Measurements from ENCODE around the gene C1QTNF1. TPM values are rescaled to one million over a fixed set of nuclear protein-coding genes. Genes with fewer than 3 reads are reported as not detected.
"Not testable (repeated sequence)": the region's sequence is repeated elsewhere in the genome, so short reads cannot be mapped to it uniquely, and the experiment has no call there.

Gene C1QTNF1
- total RNA-seq, 4 donors from 2014 or later, result 15.7 to 38.1 (median 23.5) TPM

- WGBS, result 90% methylated on average over 6 of the region's 6 CpGs
- Histone ChIP-seq H3K36me3 (peaks cover 13% of the 10 kb centered on the region), H3K4me3 (no peak overlapping the region), H3K27me3 (no peaks in the 10 kb centered on the region), H3K4me1 (peaks cover 23% of the 10 kb centered on the region), H3K27ac (peak overlapping the region; percentile 80), H3K9me3 (no peaks in the 10 kb centered on the region)
- TF ChIP-seq EP300 (IDR thresholded peaks at IDR 0.05) (no peak), POLR2A (IDR thresholded peaks at IDR 0.05) (no peak), POLR2AphosphoS5 (IDR thresholded peaks at IDR 0.05) (no peak)
- TF ChIP-seq, protein P1, sequence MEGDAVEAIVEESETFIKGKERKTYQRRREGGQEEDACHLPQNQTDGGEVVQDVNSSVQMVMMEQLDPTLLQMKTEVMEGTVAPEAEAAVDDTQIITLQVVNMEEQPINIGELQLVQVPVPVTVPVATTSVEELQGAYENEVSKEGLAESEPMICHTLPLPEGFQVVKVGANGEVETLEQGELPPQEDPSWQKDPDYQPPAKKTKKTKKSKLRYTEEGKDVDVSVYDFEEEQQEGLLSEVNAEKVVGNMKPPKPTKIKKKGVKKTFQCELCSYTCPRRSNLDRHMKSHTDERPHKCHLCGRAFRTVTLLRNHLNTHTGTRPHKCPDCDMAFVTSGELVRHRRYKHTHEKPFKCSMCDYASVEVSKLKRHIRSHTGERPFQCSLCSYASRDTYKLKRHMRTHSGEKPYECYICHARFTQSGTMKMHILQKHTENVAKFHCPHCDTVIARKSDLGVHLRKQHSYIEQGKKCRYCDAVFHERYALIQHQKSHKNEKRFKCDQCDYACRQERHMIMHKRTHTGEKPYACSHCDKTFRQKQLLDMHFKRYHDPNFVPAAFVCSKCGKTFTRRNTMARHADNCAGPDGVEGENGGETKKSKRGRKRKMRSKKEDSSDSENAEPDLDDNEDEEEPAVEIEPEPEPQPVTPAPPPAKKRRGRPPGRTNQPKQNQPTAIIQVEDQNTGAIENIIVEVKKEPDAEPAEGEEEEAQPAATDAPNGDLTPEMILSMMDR (IDR thresholded peaks at IDR 0.05), result no peak
- no peak for DNase-seq (ENCODE audit: low spot score in 2 of 2)
Observed at GRCh38 chr17:79073706-79074088, 49.7 kb downstream of the C1QTNF1 start.

- Histone ChIP-seq H3K4me1 (peaks cover 23% of the 10 kb centered on the region), H3K36me3 (peaks cover 18% of the 10 kb centered on the region), H3K4me3 (peak overlapping the region; percentile 87), H3K27ac (peak overlapping the region; percentile 80)
- 57% methylated on average over 22 of the region's 22 CpGs for WGBS
- not testable (repeated sequence) for H3K27me3 ChIP-seq; DNase-seq (ENCODE audit: low spot score in 2 of 2); H3K9me3 ChIP-seq
Observed at GRCh38 chr17:79074121-79074648, 50.2 kb downstream of the C1QTNF1 start.

- Histone ChIP-seq H3K4me3 (peak within 1 kb of the TSS; percentile 87), H3K4me1 (peaks cover 23% of the 10 kb centered on the region), H3K36me3 (peaks cover 24% of the 10 kb centered on the region), H3K27me3 (no peaks in the 10 kb centered on the region), H3K9me3 (no peaks in the 10 kb centered on the region), H3K27ac (peak within 1 kb of the TSS; percentile 80)
- peak; percentile 95 to 96 for DNase-seq (ENCODE audit: low spot score in 2 of 2)
- TF ChIP-seq POLR2A (IDR thresholded peaks at IDR 0.05) (peak in 1 of 2 donors; percentile 38), POLR2AphosphoS5 (IDR thresholded peaks at IDR 0.05) (no peak)
- 1% methylated on average over 71 of the region's 106 CpGs for WGBS
Observed at GRCh38 chr17:79074649-79075445, 50.9 kb downstream of the C1QTNF1 start, which contains the start of gene ENGASE. ENGASE (plus strand) TSS chr17:79074824; CDS start chr17:79074945, 121 bp downstream.

DNA sequence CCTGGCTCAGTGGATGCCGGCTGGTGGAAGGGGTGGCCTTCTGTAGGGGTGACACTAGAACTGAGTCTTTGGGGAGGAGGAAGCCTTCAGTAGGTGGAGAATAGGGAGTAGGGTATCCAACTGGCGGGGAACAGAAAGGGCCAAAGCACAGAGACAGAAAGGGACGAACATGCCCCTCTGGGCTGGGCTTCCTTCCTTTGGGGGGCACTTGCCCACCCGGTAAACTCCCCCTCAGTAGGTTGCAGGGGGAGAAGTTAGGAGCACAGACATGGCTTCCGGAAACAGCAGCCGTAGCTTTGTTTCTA, 51.4 kb downstream of the C1QTNF1 start:
- Histone ChIP-seq H3K4me1 (peaks cover 23% of the 10 kb centered on the region), H3K36me3 (peaks cover 30% of the 10 kb centered on the region), H3K4me3 (peak overlapping the region; percentile 87), H3K27me3 (no peaks in the 10 kb centered on the region), H3K27ac (peak overlapping the region; percentile 80), H3K9me3 (no peaks in the 10 kb centered on the region)
- DNase-seq (ENCODE audit: low spot score in 2 of 2), result no peak
- 6% methylated on average over 6 of the region's 6 CpGs for WGBS
- TF ChIP-seq EP300 (IDR thresholded peaks at IDR 0.05) (no peak), POLR2AphosphoS5 (IDR thresholded peaks at IDR 0.05) (no peak), POLR2A (IDR thresholded peaks at IDR 0.05) (no peak)
- TF ChIP-seq, protein P1 (IDR thresholded peaks at IDR 0.05), result no peak

- Histone ChIP-seq H3K27ac (no peak overlapping the region), H3K36me3 (peaks cover 35% of the 10 kb centered on the region), H3K27me3 (no peaks in the 10 kb centered on the region), H3K9me3 (no peaks in the 10 kb centered on the region), H3K4me1 (peaks cover 23% of the 10 kb centered on the region), H3K4me3 (peak overlapping the region; percentile 87)
- TF ChIP-seq POLR2AphosphoS5 (IDR thresholded peaks at IDR 0.05), result no peak
- no peak for TF ChIP-seq POLR2A (IDR thresholded peaks at IDR 0.05)
- TF ChIP-seq EP300 (IDR thresholded peaks at IDR 0.05), result no peak
- TF ChIP-seq, protein P1 (IDR thresholded peaks at IDR 0.05), result no peak
- DNase-seq (ENCODE audit: low spot score in 2 of 2), result no peak
- 72% methylated on average over 9 of the region's 9 CpGs for WGBS
Observed at GRCh38 chr17:79075861-79076406, 52.0 kb downstream of the C1QTNF1 start.

DNA sequence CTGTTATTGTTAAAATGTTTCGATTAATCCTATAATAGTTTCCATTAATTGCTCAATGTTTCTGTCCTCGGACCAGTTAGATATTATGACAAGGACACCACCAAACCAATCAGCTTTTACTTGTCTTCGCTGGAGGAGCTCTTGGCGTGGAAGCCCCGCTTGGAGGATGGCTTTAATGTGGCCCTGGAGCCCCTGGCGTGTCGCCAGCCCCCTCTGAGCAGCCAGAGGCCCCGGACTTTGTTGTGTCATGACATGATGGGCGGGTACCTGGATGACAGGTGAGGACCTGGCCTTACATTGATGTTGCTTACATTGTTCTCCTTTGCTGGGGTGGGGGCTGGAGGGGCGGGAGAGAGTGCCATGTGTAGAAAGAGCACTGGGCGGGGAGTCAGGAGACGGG, 53.6 kb downstream of the C1QTNF1 start:
- TF ChIP-seq, protein P1 (IDR thresholded peaks at IDR 0.05), result no peak
- TF ChIP-seq POLR2AphosphoS5 (IDR thresholded peaks at IDR 0.05), result no peak
- TF ChIP-seq EP300 (IDR thresholded peaks at IDR 0.05), result no peak
- TF ChIP-seq POLR2A (IDR thresholded peaks at IDR 0.05), result no peak
- no peak for DNase-seq (ENCODE audit: low spot score in 2 of 2)
- Histone ChIP-seq H3K4me3 (no peak overlapping the region), H3K9me3 (no peaks in the 10 kb centered on the region), H3K27me3 (no peaks in the 10 kb centered on the region), H3K27ac (no peak overlapping the region), H3K4me1 (peaks cover 23% of the 10 kb centered on the region), H3K36me3 (peaks cover 50% of the 10 kb centered on the region)
- WGBS, result 80% methylated on average over 12 of the region's 12 CpGs

Data from suprapubic skin (tissue), 4 donors.